ENCODE data around the gene NELL1.

- TF ChIP-seq GATA2 (IDR thresholded peaks at IDR 0.05; ENCODE audit: low read depth, low read length) (no peak), GATA3 (IDR thresholded peaks at IDR 0.05; ENCODE audit: low read depth, low read length) (no peak)
Measured at GRCh38 chr11:20634781-20635180, 34.6 kb upstream of the NELL1 start.
